HG02852 (cell line): ENCODE measurements around the gene CHGA.

Experiments
- ATAC-seq: cut with Tn5 transposase; IDR thresholded peaks from one replicate; pipeline ENCODE4 v1.9.1; 2021; ENCODE audit warnings: mild to moderate bottlenecking, moderate library complexity; ENCODE audit not compliant: unreplicated experiment

Gene CHGA

GRCh38 chr14:92922883-92923743 is at the start of gene CHGA:
Gene CHGA (plus strand): TSS chr14:92923150. CDS start chr14:92923360, 210 bp downstream.
- ATAC-seq = no peak

GRCh38 chr14:92874962-92875661 is 47.8 kb upstream of the CHGA start:
- ATAC-seq = no peak

- no peak for ATAC-seq
Measured at GRCh38 chr14:92877757-92878431, 45.1 kb upstream of the CHGA start.

GRCh38 chr14:92880351-92880750 is 42.6 kb upstream of the CHGA start:
- no peak for ATAC-seq

GRCh38 chr14:92880851-92881250 is 42.1 kb upstream of the CHGA start:
- ATAC-seq = no peak

- ATAC-seq = no peak
Measured at GRCh38 chr14:92883066-92883465, 39.9 kb upstream of the CHGA start.

- ATAC-seq = no peak
Measured at GRCh38 chr14:92884410-92884809, 38.5 kb upstream of the CHGA start.

- no peak for ATAC-seq
Measured at GRCh38 chr14:92885279-92886061, 37.5 kb upstream of the CHGA start.

- no peak for ATAC-seq
Measured at GRCh38 chr14:92886337-92886736, 36.6 kb upstream of the CHGA start.

GRCh38 chr14:92887157-92887556 is 35.8 kb upstream of the CHGA start:
- ATAC-seq = no peak

- no peak for ATAC-seq
Measured at GRCh38 chr14:92888896-92889295, 34.1 kb upstream of the CHGA start.

GRCh38 chr14:92890830-92891588 is 31.9 kb upstream of the CHGA start:
- no peak for ATAC-seq

- no peak for ATAC-seq
Measured at GRCh38 chr14:92892589-92892988, 30.4 kb upstream of the CHGA start.

- no peak for ATAC-seq
Measured at GRCh38 chr14:92895352-92895878, 27.5 kb upstream of the CHGA start.

- ATAC-seq = no peak
Measured at GRCh38 chr14:92897922-92898565, 24.9 kb upstream of the CHGA start.

GRCh38 chr14:92898566-92899131 is 24.3 kb upstream of the CHGA start:
- no peak for ATAC-seq

GRCh38 chr14:92900660-92901059 is 22.3 kb upstream of the CHGA start:
- no peak for ATAC-seq

GRCh38 chr14:92902191-92902590 is 20.8 kb upstream of the CHGA start:
- no peak for ATAC-seq

GRCh38 chr14:92902726-92903125 is 20.2 kb upstream of the CHGA start:
- ATAC-seq = no peak
